Neuron (in vitro differentiated cells): ENCODE measurements around the gene ARHGEF4.

Source experiments
- H2AFZ ChIP-seq: one replicate; pipeline ENCODE4 v1.6.1; 2013; ENCODE audit warnings: low read depth, mild to moderate bottlenecking, inconsistent platforms, low read length, moderate library complexity
- H3K27me3 ChIP-seq: one replicate; pipeline ENCODE4 v1.6.1; 2013; ENCODE audit warnings: low read length; ENCODE audit not compliant: insufficient read depth
- H3K36me3 ChIP-seq: one replicate; pipeline ENCODE4 v1.6.1; 2013; ENCODE audit warnings: low read length; ENCODE audit not compliant: insufficient read depth
- H3K4me1 ChIP-seq: one replicate; pipeline ENCODE4 v1.6.1; 2013; ENCODE audit warnings: low read length; ENCODE audit not compliant: insufficient read depth
- H3K4me3 ChIP-seq: 2 replicates; pipeline ENCODE4 v1.5.1; 2013; ENCODE audit warnings: mild to moderate bottlenecking, low read length, moderate library complexity
- H3K9me3 ChIP-seq: one replicate; pipeline ENCODE4 v1.6.1; 2013; ENCODE audit warnings: low read length

The ARHGEF4 gene

DNA sequence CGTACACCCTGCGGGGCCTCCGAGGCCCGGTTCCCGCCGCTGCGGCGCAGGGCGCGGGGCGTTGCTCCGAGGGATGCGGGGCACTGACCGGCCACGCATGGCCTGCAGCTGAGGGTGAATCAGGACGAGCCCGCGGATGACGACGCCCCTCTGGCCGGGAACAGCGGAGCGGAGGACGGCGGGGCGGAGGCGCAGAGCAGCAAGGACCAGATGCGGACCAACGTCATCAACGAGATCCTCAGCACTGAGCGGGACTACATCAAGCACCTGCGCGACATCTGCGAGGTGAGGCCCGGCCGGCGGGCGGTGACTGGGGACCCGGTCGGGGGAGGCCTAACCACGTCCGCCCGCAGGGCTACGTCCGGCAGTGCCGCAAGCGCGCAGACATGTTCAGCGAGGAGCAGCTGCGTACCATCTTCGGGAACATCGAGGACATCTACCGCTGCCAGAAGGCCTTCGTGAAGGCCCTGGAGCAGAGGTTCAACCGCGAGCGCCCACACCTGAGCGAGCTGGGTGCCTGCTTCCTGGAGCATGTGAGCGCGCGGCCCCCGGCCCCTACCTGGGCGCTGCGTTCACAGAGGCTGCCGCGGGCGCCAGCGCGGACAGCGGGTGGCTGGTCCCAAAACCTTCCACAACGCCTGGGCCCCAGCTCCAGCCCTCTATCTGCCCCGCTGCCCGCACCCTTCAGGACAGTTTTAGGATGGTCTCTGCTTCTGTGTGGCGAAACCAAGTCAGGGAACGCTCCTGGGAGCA, 203.4 kb downstream of the ARHGEF4 start:
- H3K27me3 ChIP-seq: no peaks in the 10 kb centered on the region
- H3K4me3 ChIP-seq: no peak overlapping the region
- peaks cover 6% of the 10 kb centered on the region for H3K4me1 ChIP-seq
- no peaks in the 10 kb centered on the region for H3K9me3 ChIP-seq
- no peaks in the 10 kb centered on the region for H3K36me3 ChIP-seq
- no peak overlapping the region for H2AFZ ChIP-seq

- Histone ChIP-seq H3K4me3 (no peak overlapping the region), H3K4me1 (peaks cover 2% of the 10 kb centered on the region), H3K36me3 (no peaks in the 10 kb centered on the region), H3K27me3 (no peaks in the 10 kb centered on the region), H3K9me3 (no peaks in the 10 kb centered on the region), H2AFZ (no peak overlapping the region)
Measured at GRCh38 chr2:131040661-131041401, 204.1 kb downstream of the ARHGEF4 start.

DNA sequence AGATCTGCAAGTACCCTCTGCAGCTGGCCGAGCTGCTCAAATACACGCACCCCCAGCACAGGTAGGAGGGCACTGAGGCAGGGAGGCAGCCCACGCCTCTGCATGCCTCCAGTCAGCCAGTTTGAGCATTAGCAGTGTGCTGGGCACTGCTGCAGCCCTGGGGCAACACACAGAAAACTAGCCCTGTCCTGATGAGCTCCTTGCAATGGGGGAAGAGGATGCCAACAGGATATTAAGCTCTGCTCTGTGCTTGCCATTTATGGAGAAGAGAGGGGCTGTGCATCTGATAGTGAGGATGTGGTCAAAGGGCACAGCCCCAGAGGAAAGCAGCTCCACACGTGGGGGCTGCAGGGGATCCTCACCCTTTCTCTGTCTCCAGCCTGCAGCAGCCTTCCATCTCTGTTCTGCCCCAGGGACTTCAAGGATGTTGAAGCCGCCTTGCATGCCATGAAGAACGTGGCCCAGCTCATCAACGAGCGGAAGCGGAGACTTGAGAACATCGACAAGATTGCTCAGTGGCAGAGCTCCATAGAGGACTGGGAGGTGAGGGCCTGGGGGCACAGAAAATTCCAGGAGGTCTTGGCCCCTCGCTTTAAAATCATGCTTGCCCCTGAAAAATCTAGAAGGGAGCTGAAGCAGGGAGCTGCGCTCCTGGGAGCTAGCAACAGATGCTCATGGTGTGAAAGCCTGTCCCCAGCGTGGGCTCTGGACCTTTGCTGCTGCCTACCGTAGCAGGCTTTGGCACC, 204.9 kb downstream of the ARHGEF4 start:
- H3K27me3 ChIP-seq: no peaks in the 10 kb centered on the region
- peaks cover 3% of the 10 kb centered on the region for H3K36me3 ChIP-seq
- no peaks in the 10 kb centered on the region for H3K9me3 ChIP-seq
- H2AFZ ChIP-seq: no peak overlapping the region
- H3K4me1 ChIP-seq: no peaks in the 10 kb centered on the region
- H3K4me3 ChIP-seq: no peak overlapping the region

DNA sequence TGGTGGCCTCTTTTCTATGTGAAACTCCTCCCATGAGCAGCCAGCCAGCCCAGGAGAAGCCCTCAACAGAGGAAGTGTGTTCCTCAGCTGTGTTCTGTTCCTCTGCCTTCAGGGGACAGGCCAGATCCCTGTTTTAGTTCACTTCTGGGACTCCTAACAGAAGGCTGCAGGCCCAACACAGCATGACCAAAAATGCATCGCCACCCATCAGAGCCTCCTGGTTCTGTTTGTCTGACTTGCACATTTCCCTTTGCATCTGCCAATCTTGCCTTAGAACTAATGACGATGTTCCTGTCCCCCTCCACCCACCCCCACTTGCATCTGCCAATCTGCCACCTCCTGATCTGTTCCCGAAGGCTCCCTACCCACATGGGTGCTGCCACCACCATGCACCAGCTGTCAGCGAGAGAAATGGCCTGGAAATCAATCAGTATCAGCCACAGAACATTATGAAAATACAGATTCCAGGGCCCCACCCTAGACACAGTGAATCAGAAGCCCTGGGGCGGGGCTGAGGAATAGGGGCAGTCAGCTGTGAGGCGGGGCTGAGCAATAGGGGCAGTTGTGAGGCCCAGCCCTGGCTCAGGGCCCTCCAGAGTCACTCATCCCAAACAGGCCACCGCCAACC, 205.5 kb downstream of the ARHGEF4 start:
- Histone ChIP-seq H2AFZ (no peak overlapping the region), H3K27me3 (no peaks in the 10 kb centered on the region), H3K9me3 (no peaks in the 10 kb centered on the region), H3K36me3 (peaks cover 9% of the 10 kb centered on the region), H3K4me1 (no peaks in the 10 kb centered on the region), H3K4me3 (no peak overlapping the region)

GRCh38 chr2:131043199-131044074, 206.7 kb downstream of the ARHGEF4 start:
- no peaks in the 10 kb centered on the region for H3K9me3 ChIP-seq
- H3K4me1 ChIP-seq: no peaks in the 10 kb centered on the region
- H2AFZ ChIP-seq: no peak overlapping the region
- H3K36me3 ChIP-seq: peaks cover 20% of the 10 kb centered on the region
- H3K4me3 ChIP-seq: no peak overlapping the region
- no peaks in the 10 kb centered on the region for H3K27me3 ChIP-seq

- H3K4me3 ChIP-seq: no peak overlapping the region
- peaks cover 28% of the 10 kb centered on the region for H3K36me3 ChIP-seq
- no peak overlapping the region for H2AFZ ChIP-seq
- no peaks in the 10 kb centered on the region for H3K4me1 ChIP-seq
- H3K9me3 ChIP-seq: no peaks in the 10 kb centered on the region
- no peaks in the 10 kb centered on the region for H3K27me3 ChIP-seq
Measured at GRCh38 chr2:131044075-131044756, 207.5 kb downstream of the ARHGEF4 start.

DNA sequence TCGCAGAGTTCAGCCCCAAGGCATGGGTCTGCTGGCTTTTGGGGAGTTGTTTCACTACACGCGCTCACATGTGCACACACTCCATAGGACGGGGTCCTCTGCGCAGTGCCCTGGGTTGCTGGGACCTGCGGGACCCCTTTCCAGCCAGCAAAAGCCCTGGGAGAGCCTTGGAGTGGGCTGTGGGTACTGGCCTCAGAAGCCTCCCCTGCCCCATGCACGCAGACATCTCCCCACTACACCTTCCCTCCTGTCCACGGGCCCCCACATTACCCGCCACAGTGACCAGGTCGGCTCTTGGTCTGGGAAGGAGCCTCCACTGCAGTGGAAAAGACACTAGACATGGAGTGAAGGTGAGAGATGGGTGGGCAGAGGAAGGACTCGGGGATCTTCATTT, 208.0 kb downstream of the ARHGEF4 start:
- Histone ChIP-seq H3K4me1 (no peaks in the 10 kb centered on the region), H3K9me3 (no peaks in the 10 kb centered on the region), H3K4me3 (no peak overlapping the region), H3K36me3 (peaks cover 34% of the 10 kb centered on the region), H3K27me3 (no peaks in the 10 kb centered on the region), H2AFZ (no peak overlapping the region)

DNA sequence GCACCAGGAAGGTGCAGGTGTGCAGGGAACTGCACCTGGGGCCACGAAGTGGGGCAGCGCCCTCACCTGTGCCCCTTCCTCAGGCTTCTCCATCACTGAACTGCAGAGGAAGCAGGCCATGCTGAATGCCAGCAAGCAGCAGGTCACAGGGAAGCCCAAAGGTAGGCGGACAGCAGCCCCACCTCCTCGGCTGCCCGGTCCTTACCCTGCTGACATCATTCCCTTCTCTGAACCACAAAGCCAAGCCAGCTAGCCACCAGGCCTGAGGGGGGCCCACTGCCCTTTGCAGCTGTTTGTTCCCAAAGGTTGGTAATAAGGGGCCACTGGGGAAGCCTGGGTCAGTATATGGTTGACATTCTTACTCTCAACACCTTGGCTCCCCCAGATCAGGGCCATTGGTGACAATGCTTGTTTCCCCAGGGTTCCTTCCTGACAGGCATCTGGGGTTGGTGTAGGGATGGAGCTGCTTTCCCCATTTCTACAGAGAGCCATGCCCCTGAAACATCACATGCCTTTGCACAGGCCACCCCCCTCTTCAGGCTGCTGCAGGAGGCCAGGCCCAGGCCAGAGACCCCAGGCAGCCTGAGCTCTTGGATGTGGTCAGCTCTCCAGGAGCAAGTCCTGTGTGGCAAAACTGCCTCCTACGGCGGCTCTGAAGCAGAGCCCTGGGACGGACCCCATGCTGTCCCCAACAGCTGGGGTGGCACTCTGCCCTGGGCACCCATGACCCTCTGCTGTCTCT, 208.7 kb downstream of the ARHGEF4 start:
- Histone ChIP-seq H3K36me3 (peaks cover 41% of the 10 kb centered on the region), H3K4me1 (no peaks in the 10 kb centered on the region), H3K4me3 (no peak overlapping the region), H3K27me3 (no peaks in the 10 kb centered on the region), H2AFZ (no peak overlapping the region), H3K9me3 (no peaks in the 10 kb centered on the region)

GRCh38 chr2:131046028-131046917, 209.6 kb downstream of the ARHGEF4 start:
- Histone ChIP-seq H3K27me3 (no peaks in the 10 kb centered on the region), H3K36me3 (peaks cover 49% of the 10 kb centered on the region)

GRCh38 chr2:131046918-131047652, 210.4 kb downstream of the ARHGEF4 start:
- Histone ChIP-seq H3K4me1 (no peaks in the 10 kb centered on the region), H3K27me3 (no peaks in the 10 kb centered on the region), H3K9me3 (no peaks in the 10 kb centered on the region), H3K36me3 (peaks cover 57% of the 10 kb centered on the region), H3K4me3 (no peak overlapping the region), H2AFZ (no peak overlapping the region)

More at GRCh38 chr2:131046028-131046917, 209.6 kb downstream of the ARHGEF4 start:
- H3K4me3 ChIP-seq: no peak overlapping the region
- no peaks in the 10 kb centered on the region for H3K9me3 ChIP-seq
- H2AFZ ChIP-seq: no peak overlapping the region
- H3K4me1 ChIP-seq: no peaks in the 10 kb centered on the region
